ENCODE measurements around the gene CPT2.

- TF ChIP-seq CTCF (IDR thresholded peaks at IDR 0.05; ENCODE audit: low read length) (no peak), EZH2 (optimal IDR thresholded peaks at IDR 0.05; ENCODE audit: low read depth, low read length) (no peak)
Measured at GRCh38 chr1:53256511-53257453, 60.2 kb downstream of the CPT2 start.

All from MM.1S (cell line).